Measurements from ENCODE around the gene GALNTL6.
"Not testable (repeated sequence)": the region's sequence is repeated elsewhere in the genome, so short reads cannot be mapped to it uniquely, and the experiment has no call there.

- TF ChIP-seq YY1 (IDR thresholded peaks at IDR 0.05; ENCODE audit: insufficient read depth, insufficient read length); ZNF274 (IDR thresholded peaks at IDR 0.05; ENCODE audit: low read depth, low read length); SUZ12 (IDR thresholded peaks at IDR 0.05; ENCODE audit: extremely low read depth, insufficient read depth, insufficient read length): not testable (repeated sequence)
These were observed 1074.2 kb downstream of the GALNTL6 start for GRCh38 chr4:172887358-172887757.
